ENCODE results near the gene LIPM.

LIPM gene

DNA sequence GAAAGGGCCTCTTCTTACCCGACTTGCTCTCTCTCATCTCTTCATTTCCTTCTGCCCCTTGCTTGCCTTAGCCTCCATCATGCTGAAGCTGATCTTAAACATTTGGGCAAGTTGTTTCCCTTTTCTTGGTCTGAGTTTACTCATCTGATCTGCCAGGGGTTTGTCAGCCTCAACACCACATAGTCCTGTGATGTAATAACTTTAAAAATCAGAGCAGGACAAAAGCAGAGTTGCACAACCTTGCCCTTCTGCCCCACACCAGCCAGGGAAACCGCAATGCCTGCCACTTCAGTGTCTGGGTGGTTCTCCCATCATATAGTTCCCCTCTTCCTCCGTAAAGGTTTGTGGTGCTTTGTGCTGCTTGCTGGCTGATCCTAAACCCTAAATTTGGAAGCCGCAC, 9.9 kb upstream of the LIPM start:
- TF ChIP-seq TCF12 (IDR thresholded peaks at IDR 0.05; ENCODE audit: low read depth), result no peak
- TF ChIP-seq EGR1 (IDR thresholded peaks at IDR 0.05), result no peak

DNA sequence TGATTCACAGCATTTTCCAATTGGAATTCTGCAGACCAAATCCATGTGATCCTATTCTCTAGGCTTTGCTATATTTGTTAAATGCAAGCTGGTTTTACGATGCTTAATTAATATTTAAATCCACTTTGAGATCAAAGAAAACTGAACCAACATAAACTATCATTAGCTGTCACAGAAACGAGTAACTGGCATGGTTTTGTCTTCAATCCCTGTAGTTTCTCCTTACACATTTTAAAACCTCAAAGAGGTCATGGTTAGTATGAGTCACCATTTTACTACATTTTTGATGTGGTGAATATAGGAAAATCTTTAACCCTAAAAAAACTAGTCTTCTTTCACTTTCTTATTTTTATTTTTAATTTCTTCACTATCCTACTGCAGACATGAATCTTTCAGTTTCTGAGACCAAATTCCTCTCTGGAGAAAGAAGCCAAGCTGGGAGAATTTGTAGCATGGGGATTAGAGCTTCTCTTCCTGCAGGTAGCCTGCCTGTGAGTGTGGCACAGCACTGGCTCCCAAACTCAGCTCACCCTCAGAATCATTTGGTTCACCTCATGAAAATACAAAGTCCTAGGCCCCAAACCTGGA, 8.7 kb upstream of the LIPM start:
- no peak for TF ChIP-seq TAF1 (IDR thresholded peaks at IDR 0.05; ENCODE audit: low read depth)
- TF ChIP-seq YY1 (IDR thresholded peaks at IDR 0.05; ENCODE audit: low read depth), result no peak
- TF ChIP-seq NFIC (IDR thresholded peaks at IDR 0.05), result no peak
- TF ChIP-seq, protein P1, sequence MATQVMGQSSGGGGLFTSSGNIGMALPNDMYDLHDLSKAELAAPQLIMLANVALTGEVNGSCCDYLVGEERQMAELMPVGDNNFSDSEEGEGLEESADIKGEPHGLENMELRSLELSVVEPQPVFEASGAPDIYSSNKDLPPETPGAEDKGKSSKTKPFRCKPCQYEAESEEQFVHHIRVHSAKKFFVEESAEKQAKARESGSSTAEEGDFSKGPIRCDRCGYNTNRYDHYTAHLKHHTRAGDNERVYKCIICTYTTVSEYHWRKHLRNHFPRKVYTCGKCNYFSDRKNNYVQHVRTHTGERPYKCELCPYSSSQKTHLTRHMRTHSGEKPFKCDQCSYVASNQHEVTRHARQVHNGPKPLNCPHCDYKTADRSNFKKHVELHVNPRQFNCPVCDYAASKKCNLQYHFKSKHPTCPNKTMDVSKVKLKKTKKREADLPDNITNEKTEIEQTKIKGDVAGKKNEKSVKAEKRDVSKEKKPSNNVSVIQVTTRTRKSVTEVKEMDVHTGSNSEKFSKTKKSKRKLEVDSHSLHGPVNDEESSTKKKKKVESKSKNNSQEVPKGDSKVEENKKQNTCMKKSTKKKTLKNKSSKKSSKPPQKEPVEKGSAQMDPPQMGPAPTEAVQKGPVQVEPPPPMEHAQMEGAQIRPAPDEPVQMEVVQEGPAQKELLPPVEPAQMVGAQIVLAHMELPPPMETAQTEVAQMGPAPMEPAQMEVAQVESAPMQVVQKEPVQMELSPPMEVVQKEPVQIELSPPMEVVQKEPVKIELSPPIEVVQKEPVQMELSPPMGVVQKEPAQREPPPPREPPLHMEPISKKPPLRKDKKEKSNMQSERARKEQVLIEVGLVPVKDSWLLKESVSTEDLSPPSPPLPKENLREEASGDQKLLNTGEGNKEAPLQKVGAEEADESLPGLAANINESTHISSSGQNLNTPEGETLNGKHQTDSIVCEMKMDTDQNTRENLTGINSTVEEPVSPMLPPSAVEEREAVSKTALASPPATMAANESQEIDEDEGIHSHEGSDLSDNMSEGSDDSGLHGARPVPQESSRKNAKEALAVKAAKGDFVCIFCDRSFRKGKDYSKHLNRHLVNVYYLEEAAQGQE (IDR thresholded peaks at IDR 0.05; ENCODE audit: low read depth), result no peak
- no peak for TF ChIP-seq FOXM1 (IDR thresholded peaks at IDR 0.05; ENCODE audit: borderline replicate concordance, low read depth)
- TF ChIP-seq, protein P2, sequence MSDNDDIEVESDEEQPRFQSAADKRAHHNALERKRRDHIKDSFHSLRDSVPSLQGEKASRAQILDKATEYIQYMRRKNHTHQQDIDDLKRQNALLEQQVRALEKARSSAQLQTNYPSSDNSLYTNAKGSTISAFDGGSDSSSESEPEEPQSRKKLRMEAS (IDR thresholded peaks at IDR 0.05), result no peak
- TF ChIP-seq TCF12 (IDR thresholded peaks at IDR 0.05; ENCODE audit: low read depth), result no peak
- TF ChIP-seq TEAD4 (IDR thresholded peaks at IDR 0.05), result no peak
- no peak for TF ChIP-seq ZBTB7A (IDR thresholded peaks at IDR 0.05; ENCODE audit: low read depth)
- TF ChIP-seq, protein P3, sequence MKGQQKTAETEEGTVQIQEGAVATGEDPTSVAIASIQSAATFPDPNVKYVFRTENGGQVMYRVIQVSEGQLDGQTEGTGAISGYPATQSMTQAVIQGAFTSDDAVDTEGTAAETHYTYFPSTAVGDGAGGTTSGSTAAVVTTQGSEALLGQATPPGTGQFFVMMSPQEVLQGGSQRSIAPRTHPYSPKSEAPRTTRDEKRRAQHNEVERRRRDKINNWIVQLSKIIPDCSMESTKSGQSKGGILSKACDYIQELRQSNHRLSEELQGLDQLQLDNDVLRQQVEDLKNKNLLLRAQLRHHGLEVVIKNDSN (IDR thresholded peaks at IDR 0.05), result no peak
- no peak for TF ChIP-seq CREB1 (IDR thresholded peaks at IDR 0.05; ENCODE audit: low read depth)
- no peak for TF ChIP-seq CEBPB (IDR thresholded peaks at IDR 0.05)
- no peak for TF ChIP-seq EP300 (IDR thresholded peaks at IDR 0.05; ENCODE audit: borderline replicate concordance)
- no peak for TF ChIP-seq EGR1 (IDR thresholded peaks at IDR 0.05)
- TF ChIP-seq RAD21 (IDR thresholded peaks at IDR 0.05; ENCODE audit: low read depth), result no peak

DNA sequence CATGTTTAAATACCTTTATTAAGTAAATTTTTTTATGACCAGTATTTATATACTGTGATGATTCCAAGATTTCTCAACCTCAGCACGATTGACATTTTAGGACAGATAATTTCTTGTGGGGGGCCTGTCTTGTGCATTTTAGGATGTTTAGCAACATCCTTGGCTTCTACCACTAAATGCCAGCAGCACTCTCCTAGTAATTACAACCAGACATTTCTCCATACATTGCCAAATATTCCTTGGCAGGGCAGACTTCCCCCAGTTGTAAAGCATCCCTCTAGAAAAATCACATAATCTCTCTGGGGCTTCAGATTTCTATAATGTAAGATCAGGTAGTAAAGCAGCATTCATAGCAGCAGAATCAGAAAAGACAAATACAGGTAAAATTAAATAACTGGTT, 7.8 kb upstream of the LIPM start:
- TF ChIP-seq CEBPB (IDR thresholded peaks at IDR 0.05) (no peak), ZBTB7A (IDR thresholded peaks at IDR 0.05; ENCODE audit: low read depth) (no peak), FOXM1 (IDR thresholded peaks at IDR 0.05; ENCODE audit: borderline replicate concordance, low read depth) (no peak), TAF1 (IDR thresholded peaks at IDR 0.05; ENCODE audit: low read depth) (no peak), CREB1 (IDR thresholded peaks at IDR 0.05; ENCODE audit: low read depth) (no peak), EGR1 (IDR thresholded peaks at IDR 0.05) (no peak), TEAD4 (IDR thresholded peaks at IDR 0.05) (no peak), NFIC (IDR thresholded peaks at IDR 0.05) (no peak), RAD21 (IDR thresholded peaks at IDR 0.05; ENCODE audit: low read depth) (no peak), YY1 (IDR thresholded peaks at IDR 0.05; ENCODE audit: low read depth) (no peak), EP300 (IDR thresholded peaks at IDR 0.05; ENCODE audit: borderline replicate concordance) (no peak), TCF12 (IDR thresholded peaks at IDR 0.05; ENCODE audit: low read depth) (no peak)
- TF ChIP-seq, protein P2 (IDR thresholded peaks at IDR 0.05), result no peak
- TF ChIP-seq, protein P1 (IDR thresholded peaks at IDR 0.05; ENCODE audit: low read depth), result no peak
- TF ChIP-seq, protein P3 (IDR thresholded peaks at IDR 0.05), result no peak

DNA sequence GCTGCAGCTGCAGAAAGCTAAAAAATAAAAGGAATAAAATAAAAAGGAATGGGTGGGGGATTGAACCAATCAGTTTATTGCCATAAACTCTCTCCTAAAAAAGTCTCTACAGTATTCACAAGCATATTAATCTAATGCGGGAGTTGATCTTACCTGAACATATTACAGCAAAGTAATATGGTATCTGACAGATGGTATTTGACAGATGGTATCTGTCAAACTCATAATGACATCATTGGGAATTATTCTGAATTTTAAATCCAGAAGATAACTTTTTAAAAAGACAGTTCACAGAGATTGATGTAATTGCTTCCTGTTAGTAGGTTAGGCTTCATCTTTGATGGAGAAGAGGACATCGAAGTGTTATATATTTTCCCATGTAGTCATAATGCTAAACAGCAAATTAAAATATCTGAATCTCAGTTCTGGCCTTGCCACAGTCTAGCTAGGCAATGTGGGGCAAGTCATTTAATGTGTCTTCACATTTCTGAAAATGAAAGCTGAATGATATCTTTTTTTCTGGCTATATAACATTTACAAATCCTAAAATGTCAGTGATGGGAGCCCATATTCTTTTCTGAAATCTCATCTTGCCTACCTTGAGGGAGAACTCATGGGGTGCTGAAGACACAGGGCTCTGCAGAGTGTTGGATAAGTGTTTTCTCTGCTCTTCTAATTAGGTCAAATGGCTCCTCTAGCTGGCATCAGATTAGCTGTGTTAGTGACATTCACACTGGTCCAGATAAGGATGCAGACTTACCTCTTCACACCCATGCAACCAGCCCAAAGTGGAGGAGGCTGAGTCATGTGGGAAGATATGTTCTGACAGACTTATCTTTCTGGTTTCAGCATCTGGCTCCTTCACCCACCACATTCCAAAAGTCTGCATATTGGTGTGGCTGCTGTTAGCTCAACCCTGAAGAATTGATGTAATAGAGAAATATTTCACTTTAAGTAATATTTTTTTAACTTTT, 2.1 kb upstream of the LIPM start:
- TF ChIP-seq TCF12 (IDR thresholded peaks at IDR 0.05; ENCODE audit: low read depth) (no peak), FOXM1 (IDR thresholded peaks at IDR 0.05; ENCODE audit: borderline replicate concordance, low read depth) (no peak), EP300 (IDR thresholded peaks at IDR 0.05; ENCODE audit: borderline replicate concordance) (no peak), CREB1 (IDR thresholded peaks at IDR 0.05; ENCODE audit: low read depth) (no peak), EGR1 (IDR thresholded peaks at IDR 0.05) (no peak), RAD21 (IDR thresholded peaks at IDR 0.05; ENCODE audit: low read depth) (no peak), CEBPB (IDR thresholded peaks at IDR 0.05) (no peak), YY1 (IDR thresholded peaks at IDR 0.05; ENCODE audit: low read depth) (no peak), TAF1 (IDR thresholded peaks at IDR 0.05; ENCODE audit: low read depth) (no peak), TEAD4 (IDR thresholded peaks at IDR 0.05) (no peak)
- TF ChIP-seq, protein P2 (IDR thresholded peaks at IDR 0.05), result no peak
- TF ChIP-seq, protein P1 (IDR thresholded peaks at IDR 0.05; ENCODE audit: low read depth), result no peak

Data from Ishikawa (cell line).